Liver (tissue), 9 donors: ENCODE data around the gene MACROD1. TPM values are rescaled to one million over a fixed set of nuclear protein-coding genes. Genes with fewer than 3 reads are reported as not detected.

Experiments used
- DNase-seq: peaks from one replicate; pipeline ENCODE4 v3.0.0-alpha.2; 2017; ENCODE audit warnings: low spot score
- H3K27ac ChIP-seq, 2 donors: one replicate each; pipeline ENCODE4 v1.7.0; 2013; ENCODE audit warnings: inconsistent platforms in 2 of 2, low read length in 2 of 2, control low read depth in 1 of 2, low read depth in 1 of 2, mild to moderate bottlenecking in 1 of 2
- H3K27me3 ChIP-seq, 4 donors: one replicate each; pipeline versions ENCODE4 v1.6.1 to v1.7.0; 2013; ENCODE audit warnings: low read length in 3 of 4, inconsistent platforms in 1 of 4, mild to moderate bottlenecking in 1 of 4, moderate library complexity in 1 of 4; ENCODE audit not compliant: control insufficient read depth in 4 of 4, insufficient read depth in 4 of 4
- H3K36me3 ChIP-seq, 4 donors: one replicate each; pipeline versions ENCODE4 v1.6.1 to v1.7.0; 2013; ENCODE audit warnings: low read length in 3 of 4, mild to moderate bottlenecking in 3 of 4, low read depth in 1 of 4, moderate library complexity in 1 of 4; ENCODE audit not compliant: control insufficient read depth in 4 of 4, insufficient read depth in 3 of 4
- H3K4me1 ChIP-seq, 4 donors: one replicate each; pipeline versions ENCODE4 v1.6.1 to v1.7.0; 2013; ENCODE audit warnings: low read length in 3 of 4, mild to moderate bottlenecking in 3 of 4, moderate library complexity in 1 of 4; ENCODE audit not compliant: control insufficient read depth in 4 of 4, insufficient read depth in 4 of 4
- H3K4me3 ChIP-seq, 3 donors: one replicate each; pipeline versions ENCODE4 v1.6.1 to v1.7.0; 2013; ENCODE audit warnings: low read length in 3 of 3, control low read depth in 1 of 3, low read depth in 1 of 3, mild to moderate bottlenecking in 1 of 3
- H3K9ac ChIP-seq, 2 donors: one replicate each; pipeline ENCODE4 v1.7.0; 2013; ENCODE audit warnings: low read length in 2 of 2, mild to moderate bottlenecking in 2 of 2, moderate library complexity in 2 of 2, control low read depth in 1 of 2, low read depth in 1 of 2
- H3K9me3 ChIP-seq, 4 donors: one replicate each; pipeline versions ENCODE4 v1.6.1 to v1.7.0; 2013; ENCODE audit warnings: low read length in 3 of 4; ENCODE audit not compliant: control insufficient read depth in 4 of 4
- ATF3 ChIP-seq: IDR thresholded peaks from 2 replicates; pipeline ENCODE4 v1.6.1; 2016; ENCODE audit warnings: antibody characterized with exemption
- EGR1 ChIP-seq, 2 donors: IDR thresholded peaks; 2 replicates each; pipeline ENCODE4 v1.6.1; 2016 to 2018; ENCODE audit warnings: antibody characterized with exemption in 2 of 2, low read depth in 2 of 2
- FOXA1 ChIP-seq: IDR thresholded peaks from 2 replicates; pipeline ENCODE4 v1.6.1; 2016; ENCODE audit warnings: antibody characterized with exemption
- FOXA2 ChIP-seq: IDR thresholded peaks from 2 replicates; pipeline ENCODE4 v1.6.1; 2016; ENCODE audit warnings: antibody characterized with exemption
- GABPA ChIP-seq, 2 donors: IDR thresholded peaks in 1 of 2; conservative IDR thresholded peaks in 1 of 2; 2 replicates each; pipeline ENCODE4 v1.6.1; 2016; ENCODE audit warnings: antibody characterized with exemption in 2 of 2, mild to moderate bottlenecking in 1 of 2, moderate library complexity in 1 of 2
- HNF4G ChIP-seq: IDR thresholded peaks from 2 replicates; pipeline ENCODE4 v1.6.1; 2016; ENCODE audit warnings: antibody characterized with exemption
- JUND ChIP-seq, 2 donors: IDR thresholded peaks; 2 replicates each; pipeline ENCODE4 v1.6.1; 2016; ENCODE audit warnings: antibody characterized with exemption in 2 of 2
- MAX ChIP-seq: IDR thresholded peaks from 2 replicates; pipeline ENCODE4 v1.6.1; 2016; ENCODE audit warnings: antibody characterized with exemption
- RAD21 ChIP-seq, 2 donors: IDR thresholded peaks; 2 replicates each; pipeline ENCODE4 v1.6.1; 2016; ENCODE audit warnings: antibody characterized with exemption in 2 of 2, mild to moderate bottlenecking in 2 of 2
- RXRA ChIP-seq, 2 donors: IDR thresholded peaks; 2 replicates each; pipeline ENCODE4 v1.6.1; 2017 to 2018; ENCODE audit warnings: antibody characterized with exemption in 2 of 2, mild to moderate bottlenecking in 1 of 2
- SP1 ChIP-seq: IDR thresholded peaks from 2 replicates; pipeline ENCODE4 v1.6.1; 2018; ENCODE audit warnings: antibody characterized with exemption, mild to moderate bottlenecking
- TAF1 ChIP-seq: conservative IDR thresholded peaks from 2 replicates; pipeline ENCODE4 v1.6.1; 2016; ENCODE audit warnings: antibody characterized with exemption, mild to moderate bottlenecking
- YY1 ChIP-seq: IDR thresholded peaks from 2 replicates; pipeline ENCODE4 v1.6.1; 2016; ENCODE audit warnings: antibody characterized with exemption, mild to moderate bottlenecking
- WGBS: extraction: QIAGEN DNeasy Blood & Tissue Kit; methylation state at CpG from one replicate; pipeline ENCODE4 v1.1.7; 2013; 5-methylcytosine and 5-hydroxymethylcytosine counted together
- polyA plus RNA-seq, 2 donors: library from polyadenylated mRNA; stranded (reverse) in 1 of 2; unstranded in 1 of 2; fragments of 200-250 nt in 1 of 2; fragments of >200 nt in 1 of 2; fragmentation: Nextera tagmentation in 1 of 2; extraction: Ambion mirVana in 1 of 2; gene quantifications; one replicate each; pipeline versions ENCODE4 v1.2.1 to v1.2.3, GENCODE V29; 2013 to 2015
- total RNA-seq, 2 donors: library from RNA; depleted of rRNA; stranded (reverse); fragments of >200 nt; gene quantifications; one replicate each; pipeline ENCODE4 v1.2.3, GENCODE V29; 2014
- TF ChIP-seq, protein P1 (sequence below): fragments of 150-350 bp; IDR thresholded peaks from 2 replicates; pipeline ENCODE4 v1.5.1; 2017; ENCODE audit warnings: improper control_type of control experiment, low read depth, low read length; ENCODE audit not compliant: missing input control
- donor health status: healthy.
- donor health status: healthy.
- donor health status: healthy.
- donor health status: healthy.
- donor health status: healthy.

The MACROD1 gene
- total and polyA plus RNA-seq, 4 donors: 8.9 to 25.9 (median 13.1) TPM

GRCh38 chr11:64178951-64179639 is 13.2 kb upstream of the MACROD1 start:
- TF ChIP-seq MAX: no peak
- no peak for TF ChIP-seq EGR1 (IDR thresholded peaks at IDR 0.05; ENCODE audit: low read depth in 2 of 2)
- no peak for TF ChIP-seq GABPA (IDR thresholded peaks at IDR 0.05 in 1 of 2, conservative IDR thresholded peaks at IDR 0.05 in 1 of 2)
- TF ChIP-seq TAF1: no peak
- TF ChIP-seq FOXA1: no peak
- TF ChIP-seq HNF4G: no peak
- TF ChIP-seq YY1: no peak
- H3K4me3 ChIP-seq: no peak overlapping the region
- no peaks in the 10 kb centered on the region for H3K36me3 ChIP-seq
- H3K27me3 ChIP-seq: no peaks in the 10 kb centered on the region
- no peak overlapping the region for H3K27ac ChIP-seq
- WGBS: 96% methylated on average over 12 of the region's 12 CpGs
- H3K4me1 ChIP-seq: peaks cover 0 to 5% (median under 1%) of the 10 kb centered on the region in 4 donors
- no peaks in the 10 kb centered on the region for H3K9me3 ChIP-seq
- H3K9ac ChIP-seq: no peak overlapping the region
- no peak for DNase-seq

GRCh38 chr11:64178203-64178602 is 12.3 kb upstream of the MACROD1 start:
- Histone ChIP-seq H3K27ac (no peak overlapping the region), H3K9me3 (no peaks in the 10 kb centered on the region), H3K9ac (no peak overlapping the region), H3K27me3 (no peaks in the 10 kb centered on the region), H3K36me3 (no peaks in the 10 kb centered on the region), H3K4me1 (no peaks in the 10 kb centered on the region), H3K4me3 (no peak overlapping the region)
- DNase-seq: no peak
- TF ChIP-seq SP1: no peak
- TF ChIP-seq ATF3: no peak
- TF ChIP-seq, protein P1, sequence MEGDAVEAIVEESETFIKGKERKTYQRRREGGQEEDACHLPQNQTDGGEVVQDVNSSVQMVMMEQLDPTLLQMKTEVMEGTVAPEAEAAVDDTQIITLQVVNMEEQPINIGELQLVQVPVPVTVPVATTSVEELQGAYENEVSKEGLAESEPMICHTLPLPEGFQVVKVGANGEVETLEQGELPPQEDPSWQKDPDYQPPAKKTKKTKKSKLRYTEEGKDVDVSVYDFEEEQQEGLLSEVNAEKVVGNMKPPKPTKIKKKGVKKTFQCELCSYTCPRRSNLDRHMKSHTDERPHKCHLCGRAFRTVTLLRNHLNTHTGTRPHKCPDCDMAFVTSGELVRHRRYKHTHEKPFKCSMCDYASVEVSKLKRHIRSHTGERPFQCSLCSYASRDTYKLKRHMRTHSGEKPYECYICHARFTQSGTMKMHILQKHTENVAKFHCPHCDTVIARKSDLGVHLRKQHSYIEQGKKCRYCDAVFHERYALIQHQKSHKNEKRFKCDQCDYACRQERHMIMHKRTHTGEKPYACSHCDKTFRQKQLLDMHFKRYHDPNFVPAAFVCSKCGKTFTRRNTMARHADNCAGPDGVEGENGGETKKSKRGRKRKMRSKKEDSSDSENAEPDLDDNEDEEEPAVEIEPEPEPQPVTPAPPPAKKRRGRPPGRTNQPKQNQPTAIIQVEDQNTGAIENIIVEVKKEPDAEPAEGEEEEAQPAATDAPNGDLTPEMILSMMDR: no peak
- no peak for TF ChIP-seq EGR1 (IDR thresholded peaks at IDR 0.05; ENCODE audit: low read depth in 2 of 2)
- TF ChIP-seq RAD21 (IDR thresholded peaks at IDR 0.05): no peak
- 90% methylated on average over 1 of the region's 1 CpG for WGBS

DNA sequence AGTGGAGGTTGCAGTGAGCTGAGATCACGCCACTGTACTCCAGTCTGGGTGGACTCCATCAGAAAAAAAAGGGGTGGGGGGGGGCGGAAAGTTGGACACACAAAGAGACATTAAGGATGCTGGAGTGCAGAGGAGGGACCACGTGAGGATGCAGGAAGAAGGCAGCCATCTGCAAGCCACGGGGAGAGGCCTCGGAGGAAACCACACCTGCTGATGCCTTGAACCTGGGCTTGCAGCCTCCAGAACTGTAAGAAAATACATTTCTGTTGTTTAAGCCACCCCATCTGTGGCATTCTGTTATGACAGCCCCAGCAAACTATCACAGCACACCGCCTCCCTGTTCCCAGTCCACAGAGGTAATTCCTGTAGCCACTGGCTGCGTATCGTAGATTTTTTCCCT is 10.8 kb upstream of the MACROD1 start:
- TF ChIP-seq SP1 (no peak), FOXA2 (no peak), MAX (no peak), RXRA (IDR thresholded peaks at IDR 0.05) (no peak), TAF1 (no peak), JUND (IDR thresholded peaks at IDR 0.05) (no peak)
- TF ChIP-seq, protein P1: no peak
- DNase-seq: no peak
- no peaks in the 10 kb centered on the region for H3K9me3 ChIP-seq
- no peaks in the 10 kb centered on the region for H3K27me3 ChIP-seq
- H3K27ac ChIP-seq: no peak overlapping the region
- WGBS: 90% methylated on average over 8 of the region's 8 CpGs
- H3K4me3 ChIP-seq: no peak overlapping the region
- H3K4me1 ChIP-seq: no peaks in the 10 kb centered on the region
- no peaks in the 10 kb centered on the region for H3K36me3 ChIP-seq
- H3K9ac ChIP-seq: no peak overlapping the region
